Renal cortical epithelial cell (primary cell): Measurements from ENCODE around the gene LDHD. TPM values are rescaled to one million over a fixed set of nuclear protein-coding genes. Genes with fewer than 3 reads are reported as not detected.

Experiments
- DNase-seq: peaks from one replicate; pipeline ENCODE4 v3.0.0-alpha.2; 2011; ENCODE audit warnings: low read depth
- total RNA-seq: library from RNA; depleted of rRNA; stranded (reverse); fragments of >200 nt; gene quantifications from 2 replicates; pipeline ENCODE4 v1.2.3, GENCODE V29; 2014

Gene LDHD
- total RNA-seq, 1 donor from 2014 or later, result 4.2 TPM

DNA sequence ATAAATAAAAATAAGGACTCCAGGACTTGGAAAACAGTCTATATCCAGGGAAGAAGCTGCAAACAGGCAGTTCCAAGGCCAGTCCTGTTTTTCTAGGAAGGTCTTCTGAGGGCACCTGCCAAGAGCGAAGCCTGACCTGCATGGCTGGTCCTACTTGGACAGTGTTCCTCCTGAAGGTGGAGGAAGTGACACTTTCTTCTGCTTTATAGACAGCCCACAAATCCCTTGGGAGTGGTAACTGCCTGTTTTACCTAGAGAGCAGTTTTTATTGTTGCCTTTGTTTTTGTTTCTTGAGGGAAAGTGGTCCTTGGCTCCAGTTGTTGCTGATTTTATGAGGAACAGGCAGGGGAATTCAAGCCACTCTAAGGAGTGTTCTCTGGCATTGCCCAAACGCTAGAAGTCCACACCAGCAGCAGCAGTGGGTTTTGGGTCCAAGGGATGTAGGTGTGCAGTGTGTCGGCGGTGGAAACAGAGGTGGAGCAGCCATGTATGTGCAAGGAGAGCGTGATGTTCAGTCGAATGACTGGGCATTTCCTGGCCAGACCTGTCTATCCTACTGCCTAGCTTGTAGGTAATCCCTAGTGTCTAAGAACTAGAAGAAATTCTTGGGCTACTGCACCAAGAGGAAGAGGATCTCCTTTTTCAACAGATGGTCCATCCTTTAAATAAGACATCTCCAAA, 35.3 kb downstream of the LDHD start:
- DNase-seq, result no peak

DNA sequence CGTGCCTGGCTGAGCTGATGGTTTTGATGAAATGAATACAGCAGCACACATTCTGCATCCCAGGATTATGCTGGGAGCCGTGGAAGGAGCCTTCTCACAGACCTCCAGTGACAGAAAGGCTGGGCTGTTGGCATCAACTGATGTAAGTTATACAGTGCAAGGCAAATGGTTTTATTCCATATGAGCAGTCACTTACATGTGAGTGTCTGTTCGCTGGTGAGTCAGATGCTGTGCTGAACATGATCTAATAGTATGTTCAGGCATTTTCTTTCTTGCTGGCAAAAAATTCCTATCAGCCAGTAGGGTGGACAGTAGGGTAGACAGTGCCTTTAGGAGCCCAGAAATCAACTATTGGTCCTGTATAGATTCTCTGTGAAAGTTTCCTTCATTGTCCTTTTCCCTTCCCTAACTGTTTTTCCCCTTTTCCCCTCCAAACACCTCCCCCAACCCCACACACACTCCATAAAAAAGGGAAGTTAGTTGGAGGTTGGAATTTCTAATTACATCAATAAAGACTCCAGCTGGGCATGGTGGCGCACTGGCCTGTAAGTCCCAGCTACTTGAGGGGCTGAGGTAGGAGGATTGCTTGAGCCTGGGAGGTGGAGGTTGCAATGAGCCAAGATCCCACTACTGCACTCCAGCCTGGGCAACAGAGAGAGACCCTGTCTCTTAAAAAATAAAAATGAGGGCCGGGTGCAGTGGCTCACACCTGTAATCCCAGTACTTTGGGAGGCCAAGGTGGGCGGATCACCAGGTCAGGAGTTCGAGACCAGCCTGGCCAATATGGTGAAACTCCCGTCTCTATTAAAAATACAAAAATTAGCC, 36.2 kb downstream of the LDHD start:
- DNase-seq, result peak; percentile 22

- DNase-seq, result no peak
Measured at GRCh38 chr16:75079346-75079926, 37.1 kb downstream of the LDHD start.

GRCh38 chr16:75078886-75079285, 37.7 kb downstream of the LDHD start:
- no peak for DNase-seq

DNA sequence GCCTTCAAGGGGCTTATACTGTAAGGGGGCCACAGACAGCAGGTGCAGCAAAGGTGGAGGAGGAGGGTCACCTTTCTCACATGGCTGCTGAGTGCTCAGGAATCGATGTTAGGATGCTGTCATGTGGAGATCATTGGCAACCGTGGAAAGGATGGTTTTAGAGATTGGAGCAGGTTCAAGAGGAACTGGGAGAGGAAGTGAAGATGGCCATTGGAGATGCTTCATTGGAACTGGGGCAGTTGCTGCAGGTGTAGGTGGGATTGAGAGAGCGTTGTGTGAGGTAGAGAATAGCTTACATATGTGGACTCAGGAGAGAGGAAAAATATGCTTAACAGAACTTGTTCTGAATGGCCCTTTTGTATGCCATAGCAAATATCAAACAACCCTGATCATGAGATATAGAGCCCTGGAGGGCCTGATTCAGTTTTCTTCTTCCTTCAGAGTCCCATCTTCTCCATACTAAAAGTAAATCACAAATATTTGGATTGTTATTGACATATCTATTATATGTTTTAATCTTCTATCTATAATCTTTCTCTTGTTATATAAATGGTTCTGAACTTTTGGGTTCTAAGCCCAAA, 40.8 kb downstream of the LDHD start:
- no peak for DNase-seq

DNA sequence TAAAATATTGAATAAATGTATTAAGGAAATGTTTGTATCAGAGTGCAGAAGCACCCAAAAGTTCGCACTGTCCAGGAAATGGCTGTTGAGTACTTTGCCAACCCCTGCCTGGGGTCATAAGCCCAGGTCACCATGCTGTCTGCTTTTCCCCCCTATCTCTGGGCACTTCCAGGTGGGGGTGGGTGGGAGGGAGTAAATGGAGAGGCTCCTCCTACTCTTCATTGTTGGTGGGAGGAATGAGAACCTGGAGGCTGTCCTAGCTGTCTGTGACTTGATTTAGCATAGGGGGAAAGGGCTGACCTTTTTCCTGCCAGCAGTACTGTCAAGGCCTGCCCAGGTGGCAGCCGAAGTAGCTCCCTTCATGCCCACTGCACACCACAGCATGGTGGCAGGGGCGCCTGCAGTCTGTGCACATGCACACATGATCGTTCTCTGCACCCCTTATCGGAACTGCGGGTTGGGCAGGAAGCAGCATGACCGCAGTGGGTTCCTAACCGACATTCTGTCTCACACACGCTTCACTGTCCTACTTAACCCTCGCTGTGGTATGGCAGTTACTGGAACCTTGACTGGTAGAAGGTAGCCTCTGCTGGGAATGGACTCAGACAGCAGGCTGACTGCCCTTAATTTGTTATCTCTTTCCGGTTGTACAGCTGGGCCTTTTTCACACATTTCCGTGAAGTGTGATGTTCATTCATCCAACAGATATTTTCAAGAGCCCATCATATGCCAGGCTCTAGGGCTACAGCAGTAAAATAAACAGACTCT, 41.5 kb downstream of the LDHD start:
- no peak for DNase-seq

GRCh38 chr16:75074304-75074793, 42.2 kb downstream of the LDHD start:
- no peak for DNase-seq

DNA sequence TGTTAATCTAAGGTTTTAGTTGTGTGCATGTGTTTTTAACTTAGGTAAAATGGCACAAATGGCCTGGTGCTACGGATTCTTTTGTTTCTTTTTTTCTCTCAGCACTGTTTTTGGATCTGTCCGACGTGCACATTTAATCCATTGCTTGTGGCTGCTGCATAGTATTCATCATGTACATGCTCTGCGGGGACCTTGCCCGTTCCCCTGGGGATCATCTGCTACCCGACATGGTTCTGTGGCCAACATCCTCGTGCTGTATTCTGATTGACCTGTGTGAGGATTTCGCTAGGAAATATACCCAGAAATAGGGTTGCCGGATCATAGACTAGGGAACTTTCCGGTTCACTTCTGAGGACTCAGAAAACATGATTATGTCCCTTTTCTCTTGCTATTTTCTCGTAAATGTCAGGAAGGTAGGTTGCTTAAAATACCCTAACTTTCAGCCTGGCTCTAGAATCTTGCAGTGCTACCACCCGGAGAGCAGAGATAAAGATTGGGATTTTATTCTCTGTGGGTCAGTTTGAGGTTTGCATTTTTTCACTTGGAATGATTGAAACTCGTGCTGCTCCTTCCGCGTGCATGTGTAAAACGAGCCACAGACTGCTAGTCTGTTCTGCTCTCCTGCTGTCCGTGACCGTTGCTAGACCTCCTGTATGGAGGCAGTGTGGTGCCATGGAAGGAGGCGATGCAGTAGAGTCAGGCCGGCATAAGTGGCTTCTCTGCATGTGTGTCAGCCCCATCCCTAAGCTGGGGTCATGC, 42.9 kb downstream of the LDHD start:
- no peak for DNase-seq

DNA sequence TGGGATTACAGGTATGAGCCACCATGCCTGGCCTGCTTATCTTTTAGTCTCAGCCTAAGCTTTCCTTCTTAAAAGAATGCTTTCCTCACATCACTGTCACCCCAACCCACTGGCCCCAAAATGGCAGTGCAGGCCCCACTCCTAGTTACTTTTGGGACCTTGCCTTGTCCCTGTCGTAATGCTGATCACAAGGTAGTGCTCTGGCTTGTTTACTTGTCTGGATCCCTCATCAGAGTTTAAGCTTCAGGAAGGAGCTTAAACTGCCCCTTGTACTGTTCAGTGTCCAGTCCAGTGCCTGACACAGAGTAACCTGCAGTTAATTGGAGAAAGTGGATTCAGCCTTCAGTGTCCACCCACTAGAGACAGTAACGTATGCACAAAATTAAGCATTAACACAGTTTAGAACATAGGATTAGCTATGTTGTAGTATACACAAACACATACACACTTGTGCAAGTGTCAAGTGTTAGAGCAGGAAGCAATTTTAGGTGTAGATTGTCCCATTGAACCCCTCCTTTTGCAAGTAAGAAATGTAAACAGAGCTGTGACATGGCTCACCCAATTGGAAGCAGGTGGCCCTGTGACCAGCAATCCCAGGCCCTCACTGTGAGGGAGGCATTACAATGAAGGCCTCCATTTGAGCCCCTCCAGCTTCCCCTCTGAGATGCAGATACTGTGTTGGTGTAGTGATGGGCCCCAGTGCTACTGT, 44.2 kb downstream of the LDHD start:
- no peak for DNase-seq

- DNase-seq, result no peak
Measured at GRCh38 chr16:75071621-75072020, 45.0 kb downstream of the LDHD start.

DNA sequence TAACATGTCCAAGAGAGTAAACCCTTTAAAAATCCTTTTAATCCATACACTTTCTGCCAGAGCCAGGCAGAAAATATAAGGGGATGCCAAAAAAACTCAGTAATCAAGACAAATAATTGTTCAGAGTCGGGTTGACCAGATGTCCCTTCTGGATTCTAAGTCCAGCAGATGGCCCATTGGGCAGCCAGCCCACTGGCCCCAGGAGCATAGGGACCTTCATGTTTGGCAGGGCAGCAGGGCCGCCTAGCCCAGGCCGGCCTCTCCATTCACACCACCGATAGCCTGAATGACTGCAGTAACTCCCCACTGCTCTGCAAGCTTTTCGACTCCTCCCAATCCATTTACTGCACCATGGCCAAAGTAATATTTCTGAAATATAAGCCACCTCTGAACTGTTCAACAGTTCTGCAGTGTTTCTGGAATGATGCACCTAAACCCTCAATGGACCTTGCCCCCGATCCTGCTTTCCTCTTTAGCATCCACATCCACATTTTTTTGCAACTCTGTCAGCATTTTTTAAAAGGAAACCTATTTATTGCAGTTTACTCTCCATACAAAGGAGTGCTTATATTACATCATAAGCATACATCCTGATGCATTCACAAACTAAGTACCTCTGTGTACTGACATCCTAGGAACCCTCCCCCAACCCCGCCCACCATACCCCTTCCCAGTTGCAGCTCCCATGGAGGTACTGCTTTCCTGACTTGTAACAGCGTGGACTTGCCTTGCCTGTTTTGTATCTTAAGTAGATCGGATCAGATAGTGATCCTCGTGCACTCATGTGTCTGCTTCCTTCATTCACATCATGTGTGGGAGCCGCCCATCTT, 46.4 kb downstream of the LDHD start:
- DNase-seq, result no peak

DNA sequence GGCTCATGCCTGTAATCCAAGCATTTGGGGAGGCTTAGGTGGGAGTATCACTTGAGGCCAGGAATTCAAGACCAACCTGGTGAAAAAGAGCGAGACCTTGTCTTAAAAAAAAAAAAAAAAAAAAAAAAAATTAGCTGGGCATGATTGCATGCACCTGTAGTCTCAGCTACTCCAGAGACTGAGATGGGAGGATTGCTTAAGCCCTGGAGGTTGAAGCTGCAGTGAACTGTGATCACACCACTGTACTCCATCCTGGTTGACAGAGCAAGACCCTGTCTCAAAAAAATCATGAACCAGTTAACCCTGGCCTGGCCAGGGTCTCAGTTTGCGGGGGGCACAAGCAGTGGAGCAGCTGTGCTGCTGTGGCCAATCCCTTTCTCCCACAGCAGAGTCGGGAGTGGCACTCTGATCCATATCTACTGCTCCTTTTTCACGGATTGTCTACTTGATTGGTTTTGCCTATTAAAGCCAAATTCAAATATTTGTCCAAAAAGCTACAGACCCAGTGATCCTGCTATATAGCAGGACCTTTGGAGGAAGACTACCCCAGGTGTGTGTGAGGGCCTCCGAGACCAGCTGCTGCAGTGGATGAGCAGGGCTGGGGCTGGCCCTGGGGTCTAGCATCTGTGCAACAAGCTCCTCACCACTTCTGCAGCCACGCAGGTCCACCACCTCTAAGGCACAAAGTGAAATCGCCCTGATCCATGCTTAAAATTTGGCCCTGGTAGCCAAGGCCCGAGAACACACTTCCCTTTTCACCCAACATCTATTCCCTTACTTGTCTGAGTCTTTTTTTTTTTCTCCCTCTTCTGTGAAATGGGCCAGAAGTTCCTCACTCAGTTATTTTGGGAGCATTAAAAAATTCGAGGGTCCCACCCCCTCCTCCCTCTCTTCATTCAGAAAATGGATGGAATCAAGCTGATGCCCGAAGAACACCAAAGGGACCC, 48.2 kb downstream of the LDHD start:
- no peak for DNase-seq

GRCh38 chr16:75066861-75067447, 49.6 kb downstream of the LDHD start:
- DNase-seq, result no peak

DNA sequence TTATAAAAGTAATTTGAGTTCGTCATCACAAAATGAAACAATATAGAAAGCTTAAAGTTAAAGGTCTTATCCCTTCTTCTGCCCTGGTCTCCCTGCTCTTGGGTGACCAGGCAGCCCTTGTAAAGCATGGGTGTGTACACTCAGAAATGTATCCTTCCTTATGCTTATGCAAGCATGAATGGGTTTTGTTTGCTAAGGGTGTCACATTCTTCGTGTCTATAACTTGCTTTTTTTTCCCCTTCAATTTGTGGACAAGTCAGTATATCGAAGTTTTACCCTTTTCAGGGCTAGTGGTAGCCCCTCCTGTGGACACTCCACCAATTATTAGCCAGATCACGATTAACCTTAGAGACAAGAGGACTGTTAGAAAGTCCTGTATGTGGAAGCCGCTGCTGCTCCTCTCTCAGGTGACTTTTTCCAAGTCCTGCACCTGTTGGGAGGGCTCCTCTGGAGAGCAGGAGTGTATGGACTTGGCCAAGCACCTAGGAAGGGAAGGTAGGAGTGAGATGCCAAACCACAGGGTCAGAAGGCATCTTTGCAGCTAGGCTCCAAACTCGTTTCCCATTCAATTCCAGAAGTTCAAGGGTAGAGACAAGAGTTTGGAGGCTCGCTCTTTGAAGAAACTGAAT, 50.9 kb downstream of the LDHD start:
- DNase-seq, result peak; percentile 60

GRCh38 chr16:75065149-75065505, 51.5 kb downstream of the LDHD start:
- DNase-seq, result no peak

DNA sequence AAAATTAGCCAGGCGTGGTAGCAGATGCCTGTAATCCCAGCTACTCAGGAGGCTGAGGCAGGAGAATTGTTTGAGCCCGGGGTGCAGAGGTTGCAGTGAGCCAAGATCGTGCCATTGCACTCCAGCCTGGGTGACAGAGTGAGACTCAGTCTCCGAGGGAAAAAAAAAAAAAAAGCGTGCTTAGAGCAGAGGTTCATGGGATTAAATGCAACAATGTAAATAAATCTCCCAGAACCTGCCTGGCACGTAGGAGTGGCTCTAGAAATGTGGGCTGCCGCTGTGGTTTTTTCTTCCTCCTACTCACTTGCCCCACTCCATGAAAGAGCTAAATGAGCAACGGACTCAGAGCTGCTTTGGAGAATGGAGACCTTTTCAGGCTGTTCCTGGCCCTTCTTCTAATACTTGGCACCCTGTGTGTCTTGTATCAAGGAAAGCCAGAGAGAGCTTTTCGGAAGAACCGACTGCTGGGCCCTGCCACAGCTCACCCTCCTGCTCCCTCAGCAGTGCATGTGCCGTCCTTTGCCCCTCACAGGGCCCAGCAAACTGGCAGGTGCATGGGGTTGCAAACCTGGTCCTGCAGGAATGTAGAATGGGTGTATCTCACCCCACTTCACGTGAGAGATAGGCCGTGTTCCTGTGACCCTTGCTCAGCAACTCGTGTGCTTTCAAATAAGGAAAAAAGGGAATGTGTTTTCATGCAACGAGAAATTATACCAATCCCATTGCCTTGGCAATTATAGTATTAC, 52.0 kb downstream of the LDHD start:
- DNase-seq, result peak; percentile 55
